Dermis blood vessel endothelial cell (primary cell): ENCODE measurements around the gene PHEX. TPM values are rescaled to one million over a fixed set of nuclear protein-coding genes. Genes with fewer than 3 reads are reported as not detected.

Source experiments
- DNase-seq: peaks from one replicate; pipeline ENCODE4 v3.0.0; 2010
- total RNA-seq: library from RNA; depleted of rRNA; stranded (reverse); fragments of >200 nt; gene quantifications from 2 replicates; pipeline ENCODE4 v1.2.3, GENCODE V29; 2014

Gene PHEX
- total RNA-seq, 1 donor from 2014 or later: under 0.01 TPM

- DNase-seq: peak; percentile 26
Measured at GRCh38 chrX:22109442-22109841, 77.3 kb downstream of the PHEX start.

- DNase-seq: no peak
Measured at GRCh38 chrX:22110729-22111494, 78.8 kb downstream of the PHEX start.

GRCh38 chrX:22116605-22117546, 84.8 kb downstream of the PHEX start:
- no peak for DNase-seq

- no peak for DNase-seq
Measured at GRCh38 chrX:22117633-22118032, 85.5 kb downstream of the PHEX start.

- no peak for DNase-seq
Measured at GRCh38 chrX:22118161-22118830, 86.2 kb downstream of the PHEX start.

- no peak for DNase-seq
Measured at GRCh38 chrX:22121161-22121560, 89.0 kb downstream of the PHEX start.

- DNase-seq: peak; percentile 1
Measured at GRCh38 chrX:22122510-22122909, 90.4 kb downstream of the PHEX start.

- no peak for DNase-seq
Measured at GRCh38 chrX:22124098-22124497, 92.0 kb downstream of the PHEX start.

GRCh38 chrX:22125481-22125880, 93.4 kb downstream of the PHEX start:
- DNase-seq: no peak

- DNase-seq: no peak
Measured at GRCh38 chrX:22126327-22126726, 94.2 kb downstream of the PHEX start.

GRCh38 chrX:22128961-22129360, 96.8 kb downstream of the PHEX start:
- no peak for DNase-seq

- peak; percentile 76 for DNase-seq
Measured at GRCh38 chrX:22134681-22135080, 102.6 kb downstream of the PHEX start.

GRCh38 chrX:22135171-22135711, 103.1 kb downstream of the PHEX start:
- DNase-seq: peak; percentile 34

- DNase-seq: peak; percentile 74
Measured at GRCh38 chrX:22135994-22136684, 104.0 kb downstream of the PHEX start.

- DNase-seq: no peak
Measured at GRCh38 chrX:22136711-22137110, 104.6 kb downstream of the PHEX start.

GRCh38 chrX:22139822-22140221, 107.7 kb downstream of the PHEX start:
- no peak for DNase-seq

- DNase-seq: no peak
Measured at GRCh38 chrX:22141047-22141730, 109.1 kb downstream of the PHEX start.

GRCh38 chrX:22147214-22147613, 115.1 kb downstream of the PHEX start:
- DNase-seq: no peak

GRCh38 chrX:22147942-22148341, 115.8 kb downstream of the PHEX start:
- DNase-seq: no peak

GRCh38 chrX:22148565-22148964, 116.4 kb downstream of the PHEX start:
- no peak for DNase-seq

- no peak for DNase-seq
Measured at GRCh38 chrX:22150371-22150770, 118.2 kb downstream of the PHEX start.

GRCh38 chrX:22155126-22155525, 123.0 kb downstream of the PHEX start:
- DNase-seq: no peak
